PC-3 (cell line): ENCODE data around the gene UBE2Q2. TPM values are rescaled to one million over a fixed set of nuclear protein-coding genes. Genes with fewer than 3 reads are reported as not detected.
"Not testable (repeated sequence)": the region's sequence is repeated elsewhere in the genome, so short reads cannot be mapped to it uniquely, and the experiment has no call there.

ENCODE experiments used
- ATAC-seq: fragments of 200-7000 bp; cut with Tn5 transposase; 2 replicates; pipeline ENCODE4 v1.9.1; 2020; ENCODE audit warnings: mild to moderate bottlenecking, moderate library complexity
- BruUV-seq: library from RNA; stranded (reverse); fragments of 400-500 nt; replicated peaks from 2 replicates; lab custom pipeline; 2021; lab: Mats Ljungman, UMichigan
- CTCF ChIA-PET: fragments of 300-600 bp; sonication (Branson Sonifier 250); formaldehyde crosslinking; loops from one replicate; lab custom pipeline; 2022; ENCODE audit warnings: antibody characterized with exemption; lab: Charles Lee
- POLR2A ChIA-PET: fragments of 300-600 bp; sonication (Branson Sonifier 250); formaldehyde crosslinking; loops from one replicate; lab custom pipeline; 2022; ENCODE audit warnings: antibody characterized with exemption; ENCODE audit not compliant: unreplicated experiment; lab: Charles Lee
- DNase-seq: peaks from one replicate; pipeline ENCODE4 v3.0.0-alpha.2; 2015
- H2AFZ ChIP-seq: fragments of 300-600 bp; sonication (generic); 2 replicates; pipeline ENCODE4 v1.6.0; 2016; ENCODE audit warnings: antibody characterized with exemption, low read length
- H3F3A ChIP-seq: fragments of 300-600 bp; sonication (generic); one replicate; pipeline ENCODE4 v1.6.0; 2017; ENCODE audit warnings: antibody characterized with exemption, low read length, control low read depth, mild to moderate bottlenecking; ENCODE audit not compliant: unreplicated experiment
- H3K27ac ChIP-seq: fragments of 300-600 bp; sonication (generic); 2 replicates; pipeline ENCODE4 v1.5.1; 2016; ENCODE audit warnings: mild to moderate bottlenecking, low read length
- H3K27me3 ChIP-seq: fragments of 300-600 bp; sonication (generic); 2 replicates; pipeline ENCODE4 v1.6.1; 2016; ENCODE audit warnings: low read length, mixed read lengths
- H3K36me3 ChIP-seq: fragments of 300-600 bp; sonication (generic); 2 replicates; pipeline ENCODE4 v1.6.1; 2016; ENCODE audit warnings: low read depth, mixed run types, low read length, mixed read lengths
- H3K4me1 ChIP-seq: fragments of 300-600 bp; sonication (generic); 2 replicates; pipeline ENCODE4 v1.5.1; 2016; ENCODE audit warnings: low read length; ENCODE audit not compliant: insufficient read depth
- H3K4me2 ChIP-seq: fragments of 300-600 bp; sonication (generic); 2 replicates; pipeline ENCODE4 v1.6.0; 2016; ENCODE audit warnings: low read length
- H3K4me3 ChIP-seq: fragments of 300-600 bp; sonication (generic); 2 replicates; pipeline ENCODE4 v1.5.1; 2016; ENCODE audit warnings: mild to moderate bottlenecking, low read length, mixed read lengths
- H3K79me2 ChIP-seq: fragments of 300-600 bp; sonication (generic); 2 replicates; pipeline ENCODE4 v1.6.1; 2017; ENCODE audit warnings: low read length, mixed read lengths
- H3K9ac ChIP-seq: fragments of 300-600 bp; sonication (generic); 2 replicates; pipeline ENCODE4 v1.6.0; 2016; ENCODE audit warnings: mild to moderate bottlenecking, low read length
- H3K9me2 ChIP-seq: fragments of 300-600 bp; sonication (generic); replicated peaks from 2 replicates; pipeline ENCODE4 v1.6.1; 2016; ENCODE audit warnings: mixed run types, low read length, mixed read lengths
- H3K9me3 ChIP-seq: fragments of 300-600 bp; sonication (generic); 2 replicates; pipeline ENCODE4 v1.6.1; 2016; ENCODE audit warnings: low read length, mixed read lengths
- H4K20me1 ChIP-seq: fragments of 300-600 bp; sonication (generic); 2 replicates; pipeline ENCODE4 v1.6.1; 2016; ENCODE audit warnings: low read length, mixed read lengths
- CTCF ChIP-seq: fragments of 300-600 bp; sonication (generic); conservative IDR thresholded peaks from 2 replicates; pipeline ENCODE4 v1.5.1; 2017; ENCODE audit warnings: antibody characterized with exemption, low read depth, mild to moderate bottlenecking, low read length
- EZH2 ChIP-seq: fragments of 300-600 bp; sonication (generic); IDR thresholded peaks from one replicate; pipeline ENCODE4 v1.6.1; 2017; ENCODE audit warnings: antibody characterized with exemption, mild to moderate bottlenecking, low read length; ENCODE audit not compliant: unreplicated experiment
- EZH2phosphoT487 ChIP-seq: fragments of 300-600 bp; sonication (generic); IDR thresholded peaks from 2 replicates; pipeline ENCODE4 v1.6.1; 2018; ENCODE audit warnings: mild to moderate bottlenecking, antibody characterized with exemption, low read length, borderline replicate concordance
- intact Hi-C: fragments of 100-400 bp; cut with micrococcal nuclease; formaldehyde crosslinking; loops from 2 replicates; pipeline ENCODE4 v1.9.0; 2023
- total RNA-seq: library from RNA; depleted of rRNA; stranded (reverse); fragments of >200 nt; gene quantifications from 2 replicates; pipeline ENCODE4 v1.2.3, GENCODE V29; 2014

The UBE2Q2 gene
- total RNA-seq, 1 experiment from 2014 or later = 20.3 TPM

DNA sequence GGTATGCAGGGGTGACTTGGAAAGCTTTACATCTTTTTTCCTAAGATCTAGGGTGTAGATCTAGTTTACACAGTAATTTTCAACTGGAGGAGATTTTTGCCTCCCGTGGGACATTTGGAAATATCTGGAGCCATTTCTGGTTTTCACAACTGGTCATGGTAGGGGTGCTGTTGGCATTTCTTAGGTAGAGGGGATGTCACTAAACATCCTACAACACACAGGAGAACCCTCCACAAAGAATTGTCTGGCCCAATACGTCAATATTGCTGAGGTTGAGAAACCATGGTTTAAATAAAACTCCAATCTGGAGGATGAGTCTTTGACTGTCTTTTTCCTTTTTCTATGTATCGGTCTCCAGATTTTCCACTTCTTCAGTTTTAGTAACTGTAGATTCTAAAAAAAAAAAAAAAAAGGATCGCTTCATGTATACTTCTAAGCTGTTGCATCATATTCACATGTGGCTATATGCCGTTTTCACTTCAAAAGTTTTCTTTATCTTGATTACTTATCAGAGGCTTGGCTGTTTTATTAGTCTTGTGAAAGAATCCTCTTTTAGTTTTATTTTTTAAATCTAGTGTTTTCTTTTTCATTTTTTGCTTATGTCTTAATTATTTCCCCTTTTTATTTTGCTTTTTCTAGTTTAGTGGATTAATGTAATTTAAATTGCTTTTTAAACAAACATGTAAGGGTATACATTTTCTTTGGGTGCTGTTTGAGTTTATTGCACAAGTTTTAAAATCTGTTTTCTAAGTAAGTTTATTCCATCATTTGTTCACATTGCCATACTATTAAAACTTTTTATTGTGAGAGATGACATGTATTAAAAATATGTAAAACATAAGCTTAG, 21.2 kb downstream of the UBE2Q2 start:
- no peak for DNase-seq
- Histone ChIP-seq H3K4me3 (no peak overlapping the region), H3K27me3 (no peaks in the 10 kb centered on the region), H3K4me1 (no peaks in the 10 kb centered on the region), H3K9ac (no peak overlapping the region), H3K4me2 (no peak overlapping the region), H4K20me1 (no peaks in the 10 kb centered on the region), H3K36me3 (peaks cover 2% of the 10 kb centered on the region; the same call in 1 of the 2 replicates), H3F3A (no peaks in the 10 kb centered on the region), H3K9me3 (no peaks in the 10 kb centered on the region), H3K27ac (no peak overlapping the region), H2AFZ (no peak overlapping the region), H3K9me2 (no peaks in the 10 kb centered on the region), H3K79me2 (no peaks in the 10 kb centered on the region)
- ATAC-seq = no peak
- ChIA-PET CTCF (no interaction called here), POLR2A (no interaction called here)
- BruUV-seq = no TSS peak
- intact Hi-C loops = no loop called here
- no peak for TF ChIP-seq EZH2phosphoT487
- TF ChIP-seq EZH2 = no peak
- no peak for TF ChIP-seq CTCF

GRCh38 chr15:75866045-75866444, 22.8 kb downstream of the UBE2Q2 start:
- DNase-seq, H3K4me2 ChIP-seq, H3K4me3 ChIP-seq, H4K20me1 ChIP-seq, H2AFZ ChIP-seq, H3K36me3 ChIP-seq, ATAC-seq, H3K9me2 ChIP-seq, H3K4me1 ChIP-seq, BruUV-seq, H3K9me3 ChIP-seq, intact Hi-C loops, H3F3A ChIP-seq, H3K27me3 ChIP-seq, CTCF ChIA-PET, H3K79me2 ChIP-seq, POLR2A ChIA-PET, H3K27ac ChIP-seq, H3K9ac ChIP-seq: not testable (repeated sequence)

DNA sequence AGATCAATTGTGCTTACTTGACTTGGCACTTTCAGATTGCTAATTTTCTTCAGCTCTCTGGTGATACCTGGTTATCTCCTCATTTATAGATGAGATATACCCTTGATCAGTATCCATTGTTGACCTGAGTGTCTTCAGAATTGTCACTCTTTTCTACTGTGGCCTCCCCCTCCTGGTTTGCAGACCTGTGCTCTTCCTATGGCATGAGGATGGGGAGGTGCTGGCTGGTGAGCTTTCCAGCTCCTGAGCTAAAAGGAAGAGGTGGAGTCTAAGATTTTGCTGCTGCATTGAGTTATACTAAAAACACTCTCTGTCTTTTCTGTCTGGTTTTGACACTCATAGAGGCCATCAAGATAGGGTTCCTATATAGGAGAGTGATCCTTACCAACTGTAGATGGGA, 23.7 kb downstream of the UBE2Q2 start:
- H3K9ac ChIP-seq = no peak overlapping the region
- H3K27ac ChIP-seq = no peak overlapping the region
- no peak overlapping the region for H3K4me2 ChIP-seq
- no peaks in the 10 kb centered on the region for H3K4me1 ChIP-seq
- no peaks in the 10 kb centered on the region for H3K79me2 ChIP-seq
- peaks cover 5% of the 10 kb centered on the region; the same call in 1 of the 2 replicates for H3K36me3 ChIP-seq
- no peaks in the 10 kb centered on the region for H3K9me3 ChIP-seq
- ATAC-seq = no peak
- H3K9me2 ChIP-seq = no peaks in the 10 kb centered on the region
- no peak overlapping the region for H3K4me3 ChIP-seq
- no peak for TF ChIP-seq CTCF
- no peak for TF ChIP-seq EZH2
- no peak for TF ChIP-seq EZH2phosphoT487
- POLR2A ChIA-PET = no interaction called here
- H3F3A ChIP-seq = no peaks in the 10 kb centered on the region
- intact Hi-C loops = no loop called here
- no peaks in the 10 kb centered on the region for H3K27me3 ChIP-seq
- CTCF ChIA-PET = no interaction called here
- no peak for DNase-seq
- no TSS peak for BruUV-seq
- H4K20me1 ChIP-seq = no peaks in the 10 kb centered on the region
- no peak overlapping the region for H2AFZ ChIP-seq
